Panc1 (cell line): Measurements from ENCODE around the gene PRKCD. TPM values are rescaled to one million over a fixed set of nuclear protein-coding genes. Genes with fewer than 3 reads are reported as not detected.

Experiments
- ATAC-seq: fragments of 200-7000 bp; cut with Tn5 transposase; 2 replicates; pipeline ENCODE4 v1.9.1; 2020; ENCODE audit warnings: mild to moderate bottlenecking, moderate library complexity
- BruUV-seq: library from RNA; stranded (reverse); fragments of 400-500 nt; replicated peaks from 2 replicates; lab custom pipeline; 2021; lab: Mats Ljungman, UMichigan
- CTCF ChIA-PET: fragments of 300-600 bp; sonication (Branson Sonifier 250); formaldehyde crosslinking; loops from one replicate; lab custom pipeline; 2022; ENCODE audit warnings: antibody characterized with exemption; lab: Charles Lee
- POLR2A ChIA-PET: fragments of 300-600 bp; sonication (Branson Sonifier 250); formaldehyde crosslinking; loops from one replicate; lab custom pipeline; 2022; ENCODE audit warnings: antibody characterized with exemption; lab: Charles Lee
- DNase-seq: peaks from one replicate; pipeline ENCODE4 v3.0.0-alpha.2; 2010; ENCODE audit warnings: low read depth, low spot score
- H3K27ac ChIP-seq: 2 replicates; pipeline ENCODE4 v1.5.1; 2011; ENCODE audit warnings: mild to moderate bottlenecking, low read length, inconsistent platforms
- H3K27me3 ChIP-seq: fragments of 200-500 bp; sonication (Bioruptor generic); 2 replicates; pipeline ENCODE4 v1.6.0; 2014; ENCODE audit warnings: low read length, inconsistent platforms; ENCODE audit not compliant: control insufficient read depth, insufficient read depth
- H3K36me3 ChIP-seq: fragments of 200-500 bp; sonication (Bioruptor generic); 2 replicates; pipeline ENCODE4 v1.5.1; 2014; ENCODE audit warnings: inconsistent platforms, mild to moderate bottlenecking, low read length, moderate library complexity; ENCODE audit not compliant: control insufficient read depth, insufficient read depth
- H3K4me1 ChIP-seq: 2 replicates; pipeline ENCODE4 v1.5.1; 2011; ENCODE audit warnings: inconsistent platforms, mild to moderate bottlenecking, low read length, moderate library complexity; ENCODE audit not compliant: control insufficient read depth, insufficient read depth
- H3K4me3 ChIP-seq, 2 experiments: 2 replicates each; pipeline ENCODE4 v1.5.1; 2011 to 2012; ENCODE audit warnings: low read depth in 2 of 2, low read length in 2 of 2, mild to moderate bottlenecking in 2 of 2, inconsistent platforms in 1 of 2, moderate library complexity in 1 of 2
- H3K9me3 ChIP-seq: fragments of 200-500 bp; sonication (Bioruptor generic); 2 replicates; pipeline ENCODE4 v1.5.1; 2014; ENCODE audit warnings: low read depth, mild to moderate bottlenecking, inconsistent platforms, low read length, moderate library complexity; ENCODE audit not compliant: control insufficient read depth, insufficient read depth
- CTCF ChIP-seq: fragments of 450-650 bp; IDR thresholded peaks from 2 replicates; pipeline ENCODE4 v1.5.1; 2017; ENCODE audit warnings: mild to moderate bottlenecking
- POLR2AphosphoS5 ChIP-seq: IDR thresholded peaks from 2 replicates; pipeline ENCODE4 v1.6.1; 2012; ENCODE audit warnings: mild to moderate bottlenecking, low read depth, low read length, moderate library complexity
- REST ChIP-seq, 2 experiments: IDR thresholded peaks; 2 replicates each; pipeline ENCODE4 v1.6.1; 2011 to 2012; ENCODE audit warnings: low read depth in 2 of 2, control low read depth in 1 of 2, low read length in 1 of 2, mild to moderate bottlenecking in 1 of 2, moderate library complexity in 1 of 2; ENCODE audit not compliant: insufficient read depth in 1 of 2
- SIN3A ChIP-seq: IDR thresholded peaks from 2 replicates; pipeline ENCODE4 v1.6.1; 2012; ENCODE audit warnings: low read depth, mild to moderate bottlenecking, low read length, moderate library complexity, borderline replicate concordance; ENCODE audit not compliant: insufficient read depth
- TCF7L2 ChIP-seq: IDR thresholded peaks from 2 replicates; pipeline ENCODE4 v1.6.1; 2011; ENCODE audit warnings: mild to moderate bottlenecking, low read depth, low read length, inconsistent platforms
- in situ Hi-C: cut with HindIII; loops from 2 replicates; pipeline ENCODE4 v1.10.0; 2016; ENCODE audit warnings: low sequenced_read_pairs, low pct_unique_long_range_greater_than_20kb
- intact Hi-C: fragments of 100-400 bp; cut with micrococcal nuclease; formaldehyde crosslinking; loops from one replicate; pipeline ENCODE4 v1.10.0; 2022; ENCODE audit not compliant: unreplicated experiment
- total RNA-seq: library from RNA; stranded (reverse); gene quantifications from one replicate; pipeline ENCODE4 v1.2.1, GENCODE V29; 2021; ENCODE audit not compliant: unreplicated experiment

PRKCD gene
- total RNA-seq, 1 experiment from 2014 or later: 14.0 TPM

GRCh38 chr3:53195602-53196574 is 34.9 kb downstream of the PRKCD start:
- no peak overlapping the region for H3K4me3 ChIP-seq
- in situ Hi-C loops: no loop called here
- intact Hi-C loops: loop anchor here (1.0 to 2.0 kb wide), 2 partner anchors 61 to 82 kb away; no protein-coding TSS in a partner anchor
- H3K27ac ChIP-seq: no peak overlapping the region
- no peaks in the 10 kb centered on the region for H3K27me3 ChIP-seq
- DNase-seq (no peak), ATAC-seq (peak; percentile 78)
- H3K36me3 ChIP-seq: no peaks in the 10 kb centered on the region
- POLR2A ChIA-PET: no interaction called here
- TF ChIP-seq CTCF (peak; percentile 95), POLR2AphosphoS5 (no peak)
- H3K9me3 ChIP-seq: no peaks in the 10 kb centered on the region
- H3K4me1 ChIP-seq: peaks cover 3% of the 10 kb centered on the region; the same call in 1 of the 2 replicates
- CTCF ChIA-PET: interaction anchor here (0.5 to 2.0 kb wide), 4 partner anchors 25 to 120 kb away, joined by 5 to 10 read pairs (median 8); no protein-coding TSS in a partner anchor
- BruUV-seq: no TSS peak

- Histone ChIP-seq H3K36me3 (no peaks in the 10 kb centered on the region), H3K4me3 (no peak overlapping the region), H3K27ac (no peak overlapping the region), H3K9me3 (no peaks in the 10 kb centered on the region), H3K27me3 (no peaks in the 10 kb centered on the region), H3K4me1 (peaks cover 3% of the 10 kb centered on the region; the same call in 1 of the 2 replicates)
- intact Hi-C loops (loop anchor here (2.0 kb wide), 1 partner anchor 62 kb away; no protein-coding TSS in a partner anchor), in situ Hi-C loops (no loop called here)
- ChIA-PET POLR2A (no interaction called here), CTCF (interaction anchor here (0.6 to 2.0 kb wide), 3 partner anchors 24 to 82 kb away, joined by 5 to 10 read pairs (median 9); no protein-coding TSS in a partner anchor)
- BruUV-seq: no TSS peak
- TF ChIP-seq SIN3A: no peak
- TF ChIP-seq TCF7L2: no peak
- no peak for TF ChIP-seq CTCF
- TF ChIP-seq REST (IDR thresholded peaks at IDR 0.05; ENCODE audit: insufficient read depth in 1 of 2, low read depth in 2 of 2, low read length in 1 of 2): no peak
- TF ChIP-seq POLR2AphosphoS5: no peak
- ATAC-seq: no peak
- DNase-seq: no peak
Observed at GRCh38 chr3:53196575-53197407, 35.8 kb downstream of the PRKCD start.
